GM12865 (cell line): ENCODE measurements around the gene MKRN2OS.

ENCODE experiments used
- DNase-seq: peaks from one replicate; pipeline ENCODE4 v3.0.0; 2010; ENCODE audit warnings: low read depth
- H3K4me3 ChIP-seq: 2 replicates; pipeline ENCODE4 v1.5.1; 2011; ENCODE audit warnings: mild to moderate bottlenecking, low read depth, low read length, control low read depth
- CTCF ChIP-seq: IDR thresholded peaks from 2 replicates; pipeline ENCODE4 v1.5.1; 2011; ENCODE audit warnings: low read length, control low read depth, low read depth, inconsistent platforms; ENCODE audit not compliant: insufficient read depth; ENCODE audit errors: missing control alignments

The MKRN2OS gene

GRCh38 chr3:12495749-12496452 is 49.4 kb downstream of the MKRN2OS start:
- no peak for TF ChIP-seq CTCF
- no peak for DNase-seq
- H3K4me3 ChIP-seq: no peak overlapping the region

- H3K4me3 ChIP-seq: no peak overlapping the region
- no peak for TF ChIP-seq CTCF
- DNase-seq: no peak
Observed at GRCh38 chr3:12490547-12490946, 54.8 kb downstream of the MKRN2OS start.

GRCh38 chr3:12489832-12490231 is 55.5 kb downstream of the MKRN2OS start:
- no peak for TF ChIP-seq CTCF
- no peak overlapping the region for H3K4me3 ChIP-seq
- no peak for DNase-seq
